HEK293T (cell line): ENCODE results near the gene MYO16.

Experiments used
- CTCF ChIA-PET: fragments of 350-600 bp; formaldehyde crosslinking; extraction: SDS; loops from one replicate; lab custom pipeline; 2021; ENCODE audit warnings: antibody characterized with exemption, inconsistent platforms; lab: Yijun Ruan, JAX
- POLR2A ChIA-PET: fragments of 350-600 bp; formaldehyde crosslinking; extraction: SDS; loops from one replicate; lab custom pipeline; 2020; ENCODE audit warnings: antibody characterized with exemption, inconsistent platforms; lab: Yijun Ruan, JAX
- DNase-seq: peaks from one replicate; pipeline ENCODE4 v3.0.0; 2012; ENCODE audit warnings: mixed read lengths; ENCODE audit errors: extremely low spot score
- ARNT ChIP-seq: fragments of 450-650 bp; IDR thresholded peaks from 2 replicates; pipeline ENCODE4 v1.6.1; 2017; ENCODE audit warnings: mild to moderate bottlenecking
- BHLHE40 ChIP-seq: fragments of 450-650 bp; IDR thresholded peaks from 2 replicates; pipeline ENCODE4 v1.6.1; 2016; ENCODE audit warnings: mild to moderate bottlenecking, moderate library complexity, borderline replicate concordance
- CTBP1 ChIP-seq: fragments of 450-650 bp; IDR thresholded peaks from 2 replicates; pipeline ENCODE4 v1.6.1; 2016; ENCODE audit warnings: borderline replicate concordance
- ELF4 ChIP-seq: fragments of 450-650 bp; IDR thresholded peaks from 2 replicates; pipeline ENCODE4 v1.6.1; 2017; ENCODE audit warnings: antibody characterized with exemption
- FOXA1 ChIP-seq: fragments of 450-650 bp; IDR thresholded peaks from 2 replicates; pipeline ENCODE4 v1.6.1; 2016; ENCODE audit warnings: mild to moderate bottlenecking
- FOXK2 ChIP-seq: fragments of 450-650 bp; IDR thresholded peaks from 2 replicates; pipeline ENCODE4 v1.6.1; 2016; ENCODE audit warnings: mild to moderate bottlenecking
- FOXM1 ChIP-seq: fragments of 450-650 bp; IDR thresholded peaks from 2 replicates; pipeline ENCODE4 v1.6.1; 2017; ENCODE audit warnings: mild to moderate bottlenecking, borderline replicate concordance
- HDGF ChIP-seq: fragments of 450-650 bp; IDR thresholded peaks from 2 replicates; pipeline ENCODE4 v1.6.1; 2017; ENCODE audit warnings: antibody characterized with exemption, borderline replicate concordance
- L3MBTL2 ChIP-seq: fragments of 450-650 bp; conservative IDR thresholded peaks from 2 replicates; pipeline ENCODE4 v1.6.1; 2016; ENCODE audit warnings: mild to moderate bottlenecking
- LEF1 ChIP-seq: fragments of 450-650 bp; IDR thresholded peaks from 2 replicates; pipeline ENCODE4 v1.6.1; 2017; ENCODE audit warnings: mild to moderate bottlenecking, borderline replicate concordance
- NFRKB ChIP-seq: fragments of 450-650 bp; IDR thresholded peaks from 2 replicates; pipeline ENCODE4 v1.6.1; 2016; ENCODE audit warnings: mild to moderate bottlenecking, moderate library complexity
- SP1 ChIP-seq: fragments of 450-650 bp; IDR thresholded peaks from 2 replicates; pipeline ENCODE4 v1.6.1; 2017
- SUZ12 ChIP-seq: fragments of 450-650 bp; IDR thresholded peaks from 2 replicates; pipeline ENCODE4 v1.6.1; 2016; ENCODE audit warnings: mild to moderate bottlenecking
- TARDBP ChIP-seq: fragments of 450-650 bp; IDR thresholded peaks from 2 replicates; pipeline ENCODE4 v1.6.1; 2016
- ZNF384 ChIP-seq: fragments of 450-650 bp; IDR thresholded peaks from 2 replicates; pipeline ENCODE4 v1.6.1; 2016
- TF ChIP-seq, protein P1 (sequence below): fragments of 450-650 bp; IDR thresholded peaks from 2 replicates; pipeline ENCODE4 v1.6.1; 2016

Gene MYO16

DNA sequence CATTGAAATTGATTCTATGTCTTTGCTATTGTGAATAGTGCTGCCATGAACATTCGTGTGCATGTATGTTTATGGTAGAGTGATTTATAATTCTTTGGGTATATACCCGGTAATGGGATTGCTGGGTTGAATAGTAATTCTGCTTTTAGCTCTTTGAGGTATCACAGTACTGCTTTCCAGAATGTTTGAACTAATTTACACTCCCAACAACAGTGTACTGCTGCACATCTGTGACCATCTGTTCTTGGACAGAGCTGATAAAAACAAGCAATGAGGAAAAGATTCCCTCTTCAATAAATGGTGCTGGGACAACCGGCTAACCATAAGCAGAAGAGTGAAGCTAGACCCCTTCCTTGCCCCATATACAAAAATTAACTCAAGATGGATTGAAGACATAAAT, 231.0 kb downstream of the MYO16 start:
- TF ChIP-seq FOXK2 (no peak), SUZ12 (no peak), BHLHE40 (no peak), NFRKB (no peak), ZNF384 (no peak), ELF4 (no peak), LEF1 (no peak), TARDBP (no peak), ARNT (no peak), SP1 (no peak), HDGF (no peak), FOXA1 (no peak)
- TF ChIP-seq, protein P1, sequence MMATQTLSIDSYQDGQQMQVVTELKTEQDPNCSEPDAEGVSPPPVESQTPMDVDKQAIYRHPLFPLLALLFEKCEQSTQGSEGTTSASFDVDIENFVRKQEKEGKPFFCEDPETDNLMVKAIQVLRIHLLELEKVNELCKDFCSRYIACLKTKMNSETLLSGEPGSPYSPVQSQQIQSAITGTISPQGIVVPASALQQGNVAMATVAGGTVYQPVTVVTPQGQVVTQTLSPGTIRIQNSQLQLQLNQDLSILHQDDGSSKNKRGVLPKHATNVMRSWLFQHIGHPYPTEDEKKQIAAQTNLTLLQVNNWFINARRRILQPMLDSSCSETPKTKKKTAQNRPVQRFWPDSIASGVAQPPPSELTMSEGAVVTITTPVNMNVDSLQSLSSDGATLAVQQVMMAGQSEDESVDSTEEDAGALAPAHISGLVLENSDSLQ: no peak
- POLR2A ChIA-PET: no interaction called here
- no peak for DNase-seq
- CTCF ChIA-PET: no interaction called here

DNA sequence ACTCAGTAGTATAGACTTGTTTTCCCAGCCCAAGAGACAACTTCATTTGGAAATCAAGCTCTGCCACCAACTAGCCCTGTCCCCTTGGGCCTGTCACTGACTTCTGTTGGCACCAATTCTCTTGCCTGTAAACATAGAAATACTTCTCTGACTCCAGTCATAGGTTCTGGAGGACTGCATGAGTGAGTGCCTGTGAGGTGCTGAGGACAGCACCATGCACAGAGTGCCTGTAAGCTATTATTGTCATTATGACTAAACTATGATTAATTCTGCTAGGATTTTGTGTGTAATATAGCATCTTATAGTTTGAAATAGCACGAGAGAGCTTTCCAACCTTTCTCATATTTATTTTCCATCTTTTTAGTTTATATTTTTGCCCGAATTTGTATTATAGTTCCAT, 247.9 kb downstream of the MYO16 start:
- TF ChIP-seq, protein P1: no peak
- CTCF ChIA-PET: no interaction called here
- DNase-seq: no peak
- POLR2A ChIA-PET: no interaction called here

DNA sequence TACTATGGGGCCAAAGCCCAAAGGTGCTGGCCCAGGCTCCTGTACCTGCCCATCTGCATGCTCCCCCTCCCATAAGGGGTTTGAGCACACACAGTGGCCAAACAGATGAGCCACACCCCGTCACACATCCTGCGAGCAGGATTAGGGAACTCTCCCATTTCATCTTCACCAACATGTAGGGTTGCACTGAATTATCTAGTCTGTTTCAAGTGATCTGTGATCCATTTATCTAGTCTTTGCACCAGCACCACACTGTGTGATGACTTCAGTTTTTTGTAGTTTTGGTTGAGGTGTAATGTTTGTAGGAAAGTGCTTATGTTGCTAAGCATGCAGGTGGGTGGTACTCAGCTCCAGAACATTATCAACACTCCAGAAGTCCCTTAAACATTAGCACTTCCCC, 249.3 kb downstream of the MYO16 start:
- POLR2A ChIA-PET: no interaction called here

DNA sequence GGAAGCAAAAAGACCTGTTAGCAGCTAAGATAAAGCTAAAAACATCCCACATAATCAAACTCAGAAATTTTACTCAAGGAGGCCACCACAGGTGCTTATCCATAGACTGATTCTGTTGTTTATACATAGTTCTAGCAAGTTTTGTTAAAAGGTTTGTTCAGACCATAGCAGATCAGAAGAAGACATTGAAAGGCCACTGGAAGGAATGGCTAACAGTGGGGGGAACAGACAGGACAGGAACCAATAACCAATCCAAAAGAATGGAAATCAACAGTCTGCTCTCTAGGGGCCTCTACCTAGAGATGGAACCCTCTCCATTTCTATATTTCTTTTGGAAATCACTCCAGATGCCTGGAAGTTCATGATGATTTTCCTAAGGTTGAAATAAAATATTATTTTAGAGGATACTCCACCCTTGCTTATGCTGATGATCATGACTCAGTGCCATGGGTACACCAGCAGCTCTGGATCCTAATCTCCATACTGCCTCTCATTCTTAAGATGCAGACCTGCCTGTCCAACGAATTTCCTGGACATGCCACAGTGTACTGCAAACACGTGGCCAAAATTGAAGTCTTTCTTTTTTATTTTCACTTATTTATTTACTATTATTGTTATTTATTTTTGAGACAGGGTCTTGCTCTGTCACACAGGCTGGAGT, 260.0 kb downstream of the MYO16 start:
- no peak for TF ChIP-seq BHLHE40
- no peak for TF ChIP-seq FOXK2
- TF ChIP-seq SP1: no peak
- no peak for TF ChIP-seq FOXM1
- TF ChIP-seq HDGF: no peak
- TF ChIP-seq ARNT: no peak
- TF ChIP-seq L3MBTL2: no peak
- TF ChIP-seq, protein P1: no peak
- no peak for TF ChIP-seq ZNF384
- no peak for TF ChIP-seq TARDBP
- DNase-seq: no peak
- ChIA-PET CTCF (no interaction called here), POLR2A (no interaction called here)

More for the DNA sequence above, 249.3 kb downstream of the MYO16 start:
- CTCF ChIA-PET: no interaction called here
- no peak for DNase-seq
- no peak for TF ChIP-seq NFRKB
- no peak for TF ChIP-seq BHLHE40
- no peak for TF ChIP-seq SP1
- no peak for TF ChIP-seq SUZ12
- no peak for TF ChIP-seq TARDBP
- no peak for TF ChIP-seq FOXA1
- TF ChIP-seq ARNT: no peak
- TF ChIP-seq, protein P1: no peak
- no peak for TF ChIP-seq CTBP1
- TF ChIP-seq L3MBTL2: no peak
- TF ChIP-seq ELF4: no peak
- TF ChIP-seq FOXK2: no peak
- TF ChIP-seq ZNF384: no peak
- TF ChIP-seq LEF1: no peak
- no peak for TF ChIP-seq FOXM1
- no peak for TF ChIP-seq HDGF

DNA sequence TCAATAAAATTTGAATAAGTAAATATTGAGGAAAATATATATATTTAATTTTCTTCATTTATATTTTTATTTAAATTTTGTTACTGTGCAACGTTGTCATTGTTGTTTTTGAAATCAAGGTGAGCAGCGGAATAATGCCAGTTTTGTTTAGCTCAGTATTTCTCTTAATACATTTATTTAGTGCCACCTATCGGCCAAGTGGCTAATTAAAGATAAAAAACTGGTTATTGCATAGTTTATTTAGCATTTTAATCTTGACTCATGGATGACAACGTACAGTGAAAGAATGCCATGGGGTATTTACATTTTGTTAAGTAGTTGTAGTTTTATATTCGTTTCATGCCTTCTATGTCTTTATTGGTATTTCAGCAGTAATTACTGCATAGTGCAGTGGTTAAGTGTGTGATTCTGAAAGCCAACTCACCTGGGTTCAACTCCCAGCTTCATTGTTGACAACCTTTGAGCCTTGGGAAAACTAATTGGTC, 265.9 kb downstream of the MYO16 start:
- CTCF ChIA-PET: interaction anchor here (0.6 to 0.7 kb wide), 3 partner anchors 106 to 1168 kb away, joined by 3 to 6 read pairs (median 3); no protein-coding TSS in a partner anchor
- no peak for DNase-seq
- no peak for TF ChIP-seq L3MBTL2
- no peak for TF ChIP-seq ARNT
- POLR2A ChIA-PET: no interaction called here

DNA sequence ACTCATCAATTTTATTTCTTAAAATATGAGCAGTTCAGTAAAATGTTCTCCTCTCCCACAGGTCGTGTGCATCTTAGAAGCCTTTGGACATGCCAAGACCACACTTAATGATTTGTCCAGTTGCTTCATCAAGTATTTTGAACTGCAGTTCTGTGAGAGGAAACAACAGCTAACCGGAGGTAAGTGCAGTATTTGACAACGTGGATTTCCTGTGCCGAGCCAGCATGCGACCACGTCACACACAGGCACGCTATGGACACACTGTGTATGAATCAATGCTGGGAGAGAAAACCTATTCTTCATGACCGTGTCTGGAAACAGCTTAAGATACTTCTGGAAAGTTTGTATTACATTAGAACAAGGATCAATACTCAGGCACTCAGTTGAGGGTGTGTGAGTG, 268.5 kb downstream of the MYO16 start:
- TF ChIP-seq FOXK2 (no peak), SUZ12 (no peak), FOXM1 (no peak), LEF1 (no peak), BHLHE40 (no peak), SP1 (no peak), FOXA1 (no peak), NFRKB (no peak), L3MBTL2 (no peak), ZNF384 (no peak), TARDBP (no peak), ELF4 (no peak)
- no peak for DNase-seq
- ChIA-PET POLR2A (no interaction called here), CTCF (interaction anchor here (1.0 kb wide), 1 partner anchor 575 kb away, joined by 3 read pairs; no protein-coding TSS in a partner anchor)
